K562 (cell line): ENCODE results near the gene HIVEP2. TPM values are rescaled to one million over a fixed set of nuclear protein-coding genes. Genes with fewer than 3 reads are reported as not detected.

Experiments used
- CHD7 ChIP-seq: fragments of 200-600 bp; sonication (generic); IDR thresholded peaks from one replicate; pipeline ENCODE4 v1.6.1; 2012; ENCODE audit warnings: mild to moderate bottlenecking, low read depth, low read length, inconsistent platforms
- ETV5 ChIP-seq: sonication (generic); formaldehyde crosslinking; IDR thresholded peaks from 2 replicates; pipeline ENCODE4 v1.4.0; 2020; ENCODE audit warnings: low read depth, mild to moderate bottlenecking, missing genetic modification reagents
- KLF10 ChIP-seq: fragments of 250-450 bp; sonication (Bioruptor Pico); IDR thresholded peaks from 2 replicates; pipeline ENCODE4 v1.6.1; 2021; ENCODE audit warnings: matching md5 sums
- NR0B1 ChIP-seq: fragments of 450-650 bp; IDR thresholded peaks from one replicate; pipeline ENCODE4 v1.6.1; 2018; ENCODE audit warnings: mild to moderate bottlenecking, moderate library complexity; ENCODE audit not compliant: partially characterized antibody
- ZNF717 ChIP-seq: fragments of 250-450 bp; sonication (Bioruptor Pico); IDR thresholded peaks from 2 replicates; pipeline ENCODE4 v1.5.0; 2021
- polyA plus RNA-seq, 8 experiments: library from polyadenylated mRNA; depleted of rRNA in 4 of 8; stranded (reverse) in 5 of 8; unstranded in 3 of 8; fragments of >200 nt; fragmentation: Nextera tagmentation in 2 of 8; fragmentation: Illumina TruSeq in 1 of 8; extraction: Ambion mirVana in 2 of 8; extraction: Trizol in 1 of 8; gene quantifications; 2 replicates each; pipeline versions ENCODE4 v1.2.1 to v1.2.3, GENCODE V29; 2011 to 2014; ENCODE audit warnings: inconsistent platforms in 1 of 8, missing spikeins in 1 of 8
- total RNA-seq, 7 experiments: library from RNA; depleted of rRNA in 6 of 7; stranded (reverse); fragments of >200 nt in 6 of 7; fragmentation: Illumina TruSeq in 2 of 7; extraction: Trizol in 2 of 7; gene quantifications; 2 replicates each; pipeline versions ENCODE4 v1.2.1 to v1.2.3, GENCODE V29; 2011 to 2021; ENCODE audit warnings: low replicate concordance in 1 of 7

Gene HIVEP2
- total and polyA plus RNA-seq, 9 of the 15 experiments (the other 6 are each of a cell fraction or from before 2014, with no cell fraction given), result under 0.01 to 1.2 (median 0.31) TPM

- TF ChIP-seq CHD7 (no peak), KLF10 (CRISPR knock-in tag) (no peak), ZNF717 (CRISPR knock-in tag) (no peak), NR0B1 (no peak), ETV5 (CRISPR knock-in tag) (no peak)
Observed at GRCh38 chr6:142855893-142856623, 88.9 kb downstream of the HIVEP2 start (continued).
